Measurements from ENCODE around the gene ACD. TPM values are rescaled to one million over a fixed set of nuclear protein-coding genes. Genes with fewer than 3 reads are reported as not detected.
A peak's percentile ranks its signal among the peaks of the same experiment; 100 is the strongest.

ACD gene
- total and polyA plus RNA-seq, 3 donors from 2014 or later: 40.3 to 48.3 (median 44.7) TPM

GRCh38 chr16:67666032-67666551, 6.0 kb upstream of the ACD start:
- Histone ChIP-seq H3K9me3 (no peaks in the 10 kb centered on the region), H3K4me3 (peak overlapping the region; percentile 67 to 70), H3K4me1 (peaks cover 17% of the 10 kb centered on the region), H3K27me3 (no peaks in the 10 kb centered on the region), H3K36me3 (ENCODE audit: low read depth, missing control alignments) (no peaks in the 10 kb centered on the region), H3K27ac (peak overlapping the region; percentile 85 to 91)
- TF ChIP-seq, protein P1, sequence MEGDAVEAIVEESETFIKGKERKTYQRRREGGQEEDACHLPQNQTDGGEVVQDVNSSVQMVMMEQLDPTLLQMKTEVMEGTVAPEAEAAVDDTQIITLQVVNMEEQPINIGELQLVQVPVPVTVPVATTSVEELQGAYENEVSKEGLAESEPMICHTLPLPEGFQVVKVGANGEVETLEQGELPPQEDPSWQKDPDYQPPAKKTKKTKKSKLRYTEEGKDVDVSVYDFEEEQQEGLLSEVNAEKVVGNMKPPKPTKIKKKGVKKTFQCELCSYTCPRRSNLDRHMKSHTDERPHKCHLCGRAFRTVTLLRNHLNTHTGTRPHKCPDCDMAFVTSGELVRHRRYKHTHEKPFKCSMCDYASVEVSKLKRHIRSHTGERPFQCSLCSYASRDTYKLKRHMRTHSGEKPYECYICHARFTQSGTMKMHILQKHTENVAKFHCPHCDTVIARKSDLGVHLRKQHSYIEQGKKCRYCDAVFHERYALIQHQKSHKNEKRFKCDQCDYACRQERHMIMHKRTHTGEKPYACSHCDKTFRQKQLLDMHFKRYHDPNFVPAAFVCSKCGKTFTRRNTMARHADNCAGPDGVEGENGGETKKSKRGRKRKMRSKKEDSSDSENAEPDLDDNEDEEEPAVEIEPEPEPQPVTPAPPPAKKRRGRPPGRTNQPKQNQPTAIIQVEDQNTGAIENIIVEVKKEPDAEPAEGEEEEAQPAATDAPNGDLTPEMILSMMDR (IDR thresholded peaks at IDR 0.05): no peak
- no peak for TF ChIP-seq POLR2A (IDR thresholded peaks at IDR 0.05)
- intact Hi-C loops (cut with DNase I; ENCODE audit: low total_unique reads): no loop called here
- DNase-seq: no peak
- WGBS, 2 donors: 0 to 1% methylated on average over 17 to 46 of the region's 46 CpGs

GRCh38 chr16:67665598-67665997, 5.5 kb upstream of the ACD start:
- no peaks in the 10 kb centered on the region for H3K27me3 ChIP-seq
- TF ChIP-seq, protein P1 (IDR thresholded peaks at IDR 0.05): no peak
- no peak for TF ChIP-seq POLR2A (IDR thresholded peaks at IDR 0.05)
- H3K27ac ChIP-seq: no peak overlapping the region
- intact Hi-C loops (cut with DNase I; ENCODE audit: low total_unique reads): no loop called here
- H3K36me3 ChIP-seq (ENCODE audit: low read depth, missing control alignments): no peaks in the 10 kb centered on the region
- H3K4me3 ChIP-seq: peak overlapping the region; percentile 67 to 70
- H3K4me1 ChIP-seq: peaks cover 17% of the 10 kb centered on the region
- WGBS, 2 donors: 62 to 68% methylated on average over 5 of the region's 5 CpGs
- no peak for DNase-seq
- H3K9me3 ChIP-seq: no peaks in the 10 kb centered on the region

GRCh38 chr16:67664871-67665270, 4.8 kb upstream of the ACD start:
- Histone ChIP-seq H3K36me3 (ENCODE audit: low read depth, missing control alignments) (no peaks in the 10 kb centered on the region), H3K27ac (no peak overlapping the region), H3K27me3 (no peaks in the 10 kb centered on the region), H3K4me3 (no peak overlapping the region), H3K4me1 (peaks cover 17% of the 10 kb centered on the region), H3K9me3 (no peaks in the 10 kb centered on the region)
- TF ChIP-seq POLR2A (IDR thresholded peaks at IDR 0.05): no peak
- TF ChIP-seq, protein P1 (IDR thresholded peaks at IDR 0.05): no peak
- intact Hi-C loops (cut with DNase I; ENCODE audit: low total_unique reads): no loop called here
- DNase-seq: no peak
- 95 to 96% methylated on average over 7 of the region's 7 CpGs for WGBS, 2 donors

DNA sequence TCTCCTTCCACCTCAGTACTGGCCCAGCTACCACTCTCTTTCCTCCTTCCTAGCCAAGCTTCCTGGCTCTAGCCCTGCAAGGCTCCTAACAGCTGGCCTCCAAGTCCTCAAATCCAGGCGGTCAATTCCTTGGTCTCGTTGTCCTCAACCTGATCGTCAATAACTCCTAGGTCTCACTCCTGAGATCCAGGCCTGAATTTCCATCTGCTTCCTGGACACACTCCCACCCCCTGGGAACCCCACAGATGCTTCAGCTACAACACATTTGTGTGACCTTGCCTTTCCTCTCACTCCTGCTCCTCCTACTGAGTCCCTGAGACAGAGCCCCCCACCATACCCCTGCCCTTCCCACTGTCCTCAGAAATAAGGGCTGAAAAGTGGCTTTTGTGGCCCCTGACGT, 4.2 kb upstream of the ACD start:
- Histone ChIP-seq H3K9me3 (no peaks in the 10 kb centered on the region), H3K27ac (no peak overlapping the region), H3K4me1 (peaks cover 22% of the 10 kb centered on the region), H3K27me3 (no peaks in the 10 kb centered on the region), H3K36me3 (ENCODE audit: low read depth, missing control alignments) (no peaks in the 10 kb centered on the region), H3K4me3 (no peak overlapping the region)
- TF ChIP-seq, protein P1 (IDR thresholded peaks at IDR 0.05): no peak
- TF ChIP-seq POLR2A (IDR thresholded peaks at IDR 0.05): no peak
- DNase-seq: no peak
- intact Hi-C loops (cut with DNase I; ENCODE audit: low total_unique reads): no loop called here
- WGBS, 2 donors: 79 to 84% methylated on average over 4 of the region's 4 CpGs

- Histone ChIP-seq H3K9me3 (no peaks in the 10 kb centered on the region), H3K36me3 (ENCODE audit: low read depth, missing control alignments) (no peaks in the 10 kb centered on the region), H3K27me3 (no peaks in the 10 kb centered on the region), H3K27ac (no peak overlapping the region), H3K4me1 (peaks cover 25% of the 10 kb centered on the region), H3K4me3 (no peak overlapping the region)
- TF ChIP-seq, protein P1 (IDR thresholded peaks at IDR 0.05): no peak
- TF ChIP-seq POLR2A (IDR thresholded peaks at IDR 0.05): no peak
- no peak for DNase-seq
- 67 to 92% methylated on average over 4 to 6 of the region's 6 CpGs for WGBS, 2 donors
- intact Hi-C loops (cut with DNase I; ENCODE audit: low total_unique reads): no loop called here
Observed at GRCh38 chr16:67663877-67664222, 3.8 kb upstream of the ACD start.

All from testis (tissue), 3 donors.